Measurements from ENCODE around the gene BCL2. TPM values are rescaled to one million over a fixed set of nuclear protein-coding genes. Genes with fewer than 3 reads are reported as not detected.

The BCL2 gene
- polyA plus RNA-seq, 1 of the 3 experiments (the other 2 are of a cell fraction), result 1.5 TPM

- TF ChIP-seq TEAD4 (IDR thresholded peaks at IDR 0.05; ENCODE audit: borderline replicate concordance, insufficient read depth) (no peak), NRF1 (IDR thresholded peaks at IDR 0.05; ENCODE audit: low read depth, low read length) (no peak), MAX (IDR thresholded peaks at IDR 0.05; ENCODE audit: low read depth) (no peak), ZBTB33 (IDR thresholded peaks at IDR 0.05; ENCODE audit: borderline replicate concordance, low read depth) (no peak), GABPA (IDR thresholded peaks at IDR 0.05; ENCODE audit: low read depth) (no peak), JUND (IDR thresholded peaks at IDR 0.05) (no peak), MXI1 (IDR thresholded peaks at IDR 0.05; ENCODE audit: low read depth, low read length) (no peak), REST (IDR thresholded peaks at IDR 0.05; ENCODE audit: low read depth, low read length) (no peak)
Measured at GRCh38 chr18:63346031-63346430, 26.5 kb upstream of the BCL2 start (continued).

- Histone ChIP-seq H3K79me2 (ENCODE audit: insufficient read depth) (no peaks in the 10 kb centered on the region; the same call in 1 of the 2 replicates), H3K4me1 (ENCODE audit: control insufficient read depth in 1 of 2, insufficient read depth in 2 of 2, low read depth in 1 of 2, low read length in 1 of 2) (peaks cover 0 to 7% of the 10 kb centered on the region in 2 experiments; a peak in 1 of 4 replicates), H3K9me3 (no peaks in the 10 kb centered on the region), H3K36me3 (replicated peaks in 1 of 2; ENCODE audit: control insufficient read depth in 1 of 2, insufficient read depth in 2 of 2, low read length in 1 of 2) (peaks cover 50 to 63% of the 10 kb centered on the region in 2 experiments), H3K9me2 (no peaks in the 10 kb centered on the region), H4K20me1 (ENCODE audit: insufficient read depth) (no peaks in the 10 kb centered on the region), H3K9ac (no peak overlapping the region), H3K27ac (ENCODE audit: low read depth in 2 of 2, low read length in 1 of 2) (no peak overlapping the region), H3K27me3 (ENCODE audit: insufficient read depth) (no peaks in the 10 kb centered on the region), H3F3A (replicated peaks; ENCODE audit: insufficient read depth) (peaks cover 11% of the 10 kb centered on the region), H3K4me3 (ENCODE audit: low read depth in 2 of 2, low read length in 1 of 2) (no peak overlapping the region), H2AFZ (ENCODE audit: low read depth) (no peak overlapping the region), H3K4me2 (no peak overlapping the region)
- no peak for TF ChIP-seq NFIC (IDR thresholded peaks at IDR 0.05; ENCODE audit: borderline replicate concordance)
- ChIA-PET POLR2A (no interaction called here), CTCF (interaction anchor here (1.0 to 1.7 kb wide), 4 partner anchors 13 to 320 kb away, joined by 3 to 6 read pairs (median 4); no protein-coding TSS in a partner anchor)
- WGBS (ENCODE audit: low lambda C conversion rate), result 96% methylated on average over 2 of the region's 2 CpGs
- DNase-seq, result no peak
Measured at GRCh38 chr18:63344918-63345317, 25.3 kb upstream of the BCL2 start.

- no peak overlapping the region for H3K27ac ChIP-seq (ENCODE audit: low read depth in 2 of 2, low read length in 1 of 2)
- peaks cover 0 to 7% of the 10 kb centered on the region in 2 experiments; a peak in 1 of 4 replicates for H3K4me1 ChIP-seq (ENCODE audit: control insufficient read depth in 1 of 2, insufficient read depth in 2 of 2, low read depth in 1 of 2, low read length in 1 of 2)
- no peaks in the 10 kb centered on the region for H3K27me3 ChIP-seq (ENCODE audit: insufficient read depth)
- POLR2A ChIA-PET, result no interaction called here
- no peak overlapping the region for H3K9ac ChIP-seq
- CTCF ChIA-PET, result interaction anchor here (1.0 to 1.7 kb wide), 4 partner anchors 12 to 319 kb away, joined by 3 to 4 read pairs (median 3); no protein-coding TSS in a partner anchor
- H3K9me3 ChIP-seq, result no peaks in the 10 kb centered on the region
- H3K4me2 ChIP-seq, result no peak overlapping the region
- H3K4me3 ChIP-seq (ENCODE audit: low read depth in 2 of 2, low read length in 1 of 2), result no peak overlapping the region
- 93% methylated on average over 4 of the region's 5 CpGs for WGBS (ENCODE audit: low lambda C conversion rate)
- no peaks in the 10 kb centered on the region for H4K20me1 ChIP-seq (ENCODE audit: insufficient read depth)
- no peak for DNase-seq
- no peaks in the 10 kb centered on the region; the same call in 1 of the 2 replicates for H3K79me2 ChIP-seq (ENCODE audit: insufficient read depth)
- H3F3A ChIP-seq (replicated peaks; ENCODE audit: insufficient read depth), result peaks cover 12% of the 10 kb centered on the region
- H3K36me3 ChIP-seq (replicated peaks in 1 of 2; ENCODE audit: control insufficient read depth in 1 of 2, insufficient read depth in 2 of 2, low read length in 1 of 2), result peaks cover 45 to 61% of the 10 kb centered on the region in 2 experiments
- H3K9me2 ChIP-seq, result no peaks in the 10 kb centered on the region
- no peak overlapping the region for H2AFZ ChIP-seq (ENCODE audit: low read depth)
- no peak for TF ChIP-seq REST (IDR thresholded peaks at IDR 0.05; ENCODE audit: low read depth, low read length)
- no peak for TF ChIP-seq NFIC (IDR thresholded peaks at IDR 0.05; ENCODE audit: borderline replicate concordance)
- no peak for TF ChIP-seq YY1 (IDR thresholded peaks at IDR 0.05; ENCODE audit: low read depth)
- TF ChIP-seq RFX5 (IDR thresholded peaks at IDR 0.05; ENCODE audit: low read length), result no peak
- no peak for TF ChIP-seq MXI1 (IDR thresholded peaks at IDR 0.05; ENCODE audit: low read depth, low read length)
- no peak for TF ChIP-seq SIN3A (IDR thresholded peaks at IDR 0.05; ENCODE audit: borderline replicate concordance, low read depth, low read length)
- TF ChIP-seq TCF12 (IDR thresholded peaks at IDR 0.05), result no peak
- TF ChIP-seq CTCF (IDR thresholded peaks at IDR 0.05), result no peak
Measured at GRCh38 chr18:63344263-63344662, 24.7 kb upstream of the BCL2 start.

Measured in SK-N-SH (cell line).